NCI-H2029 treated with DMSO at 0.1 percent for 48 hours (cell line): ENCODE results near the gene GRIA3.

ENCODE experiments used
- DNase-seq: peaks from one replicate; lab custom pipeline; 2025; lab: John Stamatoyannopoulos, UW

Gene GRIA3

GRCh38 chrX:123184219-123184865 is at the start of gene GRIA3:
Gene GRIA3 (plus strand): TSS chrX:123184278. CDS start chrX:123184536, 258 bp downstream.
- no peak for DNase-seq

DNA sequence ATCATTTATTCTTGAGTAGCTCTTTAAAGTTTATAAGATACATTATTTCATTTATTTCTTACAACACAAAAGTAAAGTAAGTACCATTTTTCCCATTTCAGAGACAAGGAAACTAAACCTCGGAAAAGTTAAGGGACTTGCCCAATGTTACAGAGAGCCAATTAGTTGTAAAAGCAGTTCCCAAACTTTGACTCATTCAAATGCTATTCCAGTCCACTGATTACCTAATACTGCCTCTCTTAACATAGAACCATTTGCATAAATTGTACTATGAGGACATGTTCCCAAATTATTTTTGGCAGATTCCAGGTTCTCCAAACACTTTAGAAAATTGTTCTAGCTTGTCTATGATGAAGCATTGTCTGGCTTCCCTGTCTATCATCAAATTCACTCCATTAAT is 45.6 kb upstream of the GRIA3 start:
- DNase-seq, result no peak

GRCh38 chrX:123140454-123140853 is 43.6 kb upstream of the GRIA3 start:
- no peak for DNase-seq

DNA sequence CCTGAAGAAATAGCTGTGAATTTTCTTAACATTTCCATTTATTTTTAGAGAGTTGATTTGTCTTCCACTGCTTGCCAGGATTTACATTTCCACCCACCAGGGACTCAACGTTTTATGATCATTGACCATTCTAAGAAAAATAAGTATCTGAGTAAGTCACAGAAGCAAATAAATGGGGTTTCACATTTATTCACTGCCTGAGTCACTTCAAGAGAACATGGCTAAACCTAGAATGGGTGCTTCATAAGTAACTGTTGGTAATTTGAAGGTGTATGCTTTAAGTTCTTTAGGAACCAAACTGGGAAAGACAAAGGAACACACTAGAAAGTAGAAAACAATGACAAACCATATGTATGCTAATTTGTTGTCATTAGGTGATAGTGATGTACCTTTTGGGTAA is 43.2 kb upstream of the GRIA3 start:
- no peak for DNase-seq

DNA sequence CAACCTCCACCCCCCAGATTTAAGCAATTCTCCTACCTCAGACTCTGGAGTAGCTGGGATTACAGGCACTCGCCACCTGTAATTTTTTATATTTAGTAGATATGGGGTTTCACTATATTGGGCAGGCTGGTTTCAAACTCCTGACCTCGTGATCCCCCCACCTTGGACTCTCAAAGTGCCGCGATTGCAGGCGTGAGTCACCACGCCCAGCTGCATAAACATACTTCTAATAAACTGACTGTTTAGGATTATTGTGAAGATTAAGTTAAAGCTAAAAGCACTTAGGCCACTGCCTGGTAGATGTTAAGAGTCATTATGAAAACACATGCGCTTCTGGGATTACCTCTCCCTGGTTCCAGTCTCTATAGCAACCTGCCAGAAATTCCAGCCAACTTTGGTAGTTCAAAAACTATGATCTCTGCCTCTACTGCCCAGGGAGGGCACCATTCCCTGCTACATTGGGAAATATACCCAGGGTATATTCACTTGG is 30.2 kb upstream of the GRIA3 start:
- no peak for DNase-seq

DNA sequence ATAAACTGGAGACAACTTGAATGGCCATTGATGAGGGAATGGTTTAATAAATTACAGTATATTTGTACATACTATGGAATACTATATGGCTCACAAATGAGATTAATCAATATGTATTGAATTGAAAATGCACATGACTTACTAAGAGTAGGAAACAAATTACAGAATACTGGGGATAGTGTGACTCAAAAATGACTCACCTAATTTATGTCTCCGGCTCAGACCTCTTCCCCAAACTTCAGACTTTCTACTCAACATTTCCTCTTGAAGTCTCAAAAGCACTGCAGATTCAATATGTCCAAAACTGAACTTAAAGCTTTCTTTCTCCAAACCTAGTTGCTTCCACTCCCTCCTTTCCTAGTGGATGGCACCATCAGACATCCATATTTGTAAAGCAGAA is 28.8 kb upstream of the GRIA3 start:
- no peak for DNase-seq

- no peak for DNase-seq
These were observed 26.5 kb upstream of the GRIA3 start for GRCh38 chrX:123157586-123157985.

- no peak for DNase-seq
These were observed 24.7 kb upstream of the GRIA3 start for GRCh38 chrX:123159403-123159802.

GRCh38 chrX:123167621-123168020 is 16.5 kb upstream of the GRIA3 start:
- DNase-seq, result no peak

DNA sequence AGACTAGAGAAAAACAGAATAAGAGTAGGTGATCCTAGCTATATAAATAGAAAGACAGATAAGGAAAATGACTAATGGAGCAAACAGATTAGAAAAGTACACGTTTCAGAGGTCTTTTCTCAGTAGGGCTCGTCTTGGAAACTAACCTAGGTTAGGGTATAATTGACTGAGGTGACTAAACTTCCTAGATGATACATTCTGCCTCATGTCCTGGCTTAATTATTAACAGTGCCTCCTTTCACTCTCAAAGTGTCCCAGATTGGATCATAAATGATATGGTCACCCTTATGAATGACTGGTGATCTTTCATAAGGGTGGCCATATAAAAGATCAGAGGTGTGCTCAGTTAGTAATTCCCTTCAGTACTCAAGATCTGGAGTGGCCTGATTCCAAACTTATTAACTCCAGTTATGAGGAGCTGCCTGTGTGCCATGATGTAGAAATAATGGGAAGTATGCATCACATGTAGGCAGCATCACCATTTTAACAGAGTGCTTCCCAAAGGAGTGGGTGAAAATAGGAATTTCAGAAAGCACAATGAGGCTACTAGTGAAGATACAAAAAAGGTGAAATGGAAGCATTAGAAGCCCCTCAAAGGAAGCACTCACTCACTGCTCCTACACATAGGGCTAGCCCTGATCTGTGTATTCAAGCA is 14.7 kb upstream of the GRIA3 start:
- DNase-seq, result no peak

DNA sequence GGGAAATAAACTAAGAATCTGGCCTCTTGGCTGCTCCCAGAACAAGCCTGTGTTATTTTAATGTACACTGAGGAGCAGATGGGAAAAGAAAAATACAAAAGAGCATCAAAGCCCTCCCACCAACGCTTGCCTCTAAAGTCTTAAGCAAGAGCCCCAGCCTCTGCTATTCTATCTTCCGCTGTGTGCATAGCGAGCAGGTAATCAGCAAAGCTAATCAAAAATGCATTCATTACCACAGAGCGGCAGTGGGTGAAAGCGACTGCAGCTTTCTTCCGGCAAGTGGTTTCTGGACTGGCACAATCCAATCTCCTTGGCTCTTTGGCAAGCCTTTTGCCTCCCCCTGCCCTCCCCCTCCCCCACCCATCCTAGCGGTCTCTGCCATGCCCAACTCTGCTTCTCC is 13.5 kb upstream of the GRIA3 start:
- DNase-seq, result no peak

- DNase-seq, result no peak
These were observed 12.3 kb upstream of the GRIA3 start for GRCh38 chrX:123171781-123172180.

- DNase-seq, result no peak
These were observed 11.2 kb upstream of the GRIA3 start for GRCh38 chrX:123172869-123173268.

- DNase-seq, result no peak
These were observed 10.2 kb upstream of the GRIA3 start for GRCh38 chrX:123173833-123174232.

GRCh38 chrX:123175366-123176122 is 8.5 kb upstream of the GRIA3 start:
- no peak for DNase-seq

- no peak for DNase-seq
These were observed 2.7 kb upstream of the GRIA3 start for GRCh38 chrX:123181233-123181914.

GRCh38 chrX:123184866-123185276 is 793 bp downstream of the GRIA3 start:
- DNase-seq, result no peak

DNA sequence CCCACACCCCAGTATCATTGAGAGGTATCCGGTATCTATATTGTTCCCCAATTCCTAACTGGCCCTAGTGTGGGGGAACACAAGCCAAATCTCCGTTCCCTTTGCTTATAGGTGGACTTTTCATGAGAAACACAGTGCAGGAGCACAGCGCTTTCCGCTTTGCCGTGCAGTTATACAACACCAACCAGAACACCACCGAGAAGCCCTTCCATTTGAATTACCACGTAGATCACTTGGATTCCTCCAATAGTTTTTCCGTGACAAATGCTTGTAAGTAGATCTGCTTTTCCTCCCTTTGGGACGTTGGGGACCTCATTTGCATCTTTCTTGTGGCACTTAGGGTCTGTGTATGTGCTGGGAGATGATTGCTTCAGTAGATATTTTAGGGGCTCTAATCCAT is 1.6 kb downstream of the GRIA3 start:
- no peak for DNase-seq

DNA sequence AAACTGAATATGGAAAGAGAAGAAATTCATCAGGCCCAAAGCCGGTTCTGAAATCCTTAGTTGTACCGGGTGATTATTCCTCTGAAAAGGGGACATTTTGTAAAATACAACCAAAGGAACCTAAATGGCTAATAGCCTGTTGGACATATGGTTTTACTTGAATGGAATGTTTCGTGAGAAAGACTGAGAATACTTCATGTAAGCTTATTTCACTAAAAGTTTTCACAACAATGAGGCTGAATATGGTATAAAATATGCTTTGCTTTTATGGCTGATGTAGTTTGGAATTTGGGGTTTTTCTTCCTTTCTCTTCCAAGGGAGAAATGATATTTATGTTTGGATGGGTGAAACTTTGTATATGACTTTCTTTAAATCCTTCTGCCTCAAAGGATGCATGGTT is 2.7 kb downstream of the GRIA3 start:
- no peak for DNase-seq

- no peak for DNase-seq
These were observed 4.0 kb downstream of the GRIA3 start for GRCh38 chrX:123188081-123188480.

DNA sequence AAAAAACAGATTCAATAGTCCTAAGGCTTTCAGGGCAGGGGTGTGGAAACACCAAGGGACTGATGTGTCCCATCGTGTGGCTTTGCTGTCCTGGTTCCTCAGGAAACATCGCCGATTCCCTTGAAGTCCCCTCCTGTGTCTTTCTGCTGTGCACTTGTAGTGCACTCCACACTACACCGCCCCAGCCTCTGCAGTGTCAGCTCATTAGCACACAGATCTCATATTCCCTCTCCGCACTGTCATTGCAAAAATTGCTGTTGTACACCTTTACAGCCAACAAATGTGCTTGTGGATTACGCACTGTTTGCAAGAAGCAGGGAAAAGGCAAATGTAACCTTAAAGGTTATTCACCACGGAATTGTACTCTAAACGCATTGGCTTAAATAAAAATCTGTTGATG is 5.3 kb downstream of the GRIA3 start:
- no peak for DNase-seq

GRCh38 chrX:123190096-123190495 is 6.0 kb downstream of the GRIA3 start:
- DNase-seq, result no peak

DNA sequence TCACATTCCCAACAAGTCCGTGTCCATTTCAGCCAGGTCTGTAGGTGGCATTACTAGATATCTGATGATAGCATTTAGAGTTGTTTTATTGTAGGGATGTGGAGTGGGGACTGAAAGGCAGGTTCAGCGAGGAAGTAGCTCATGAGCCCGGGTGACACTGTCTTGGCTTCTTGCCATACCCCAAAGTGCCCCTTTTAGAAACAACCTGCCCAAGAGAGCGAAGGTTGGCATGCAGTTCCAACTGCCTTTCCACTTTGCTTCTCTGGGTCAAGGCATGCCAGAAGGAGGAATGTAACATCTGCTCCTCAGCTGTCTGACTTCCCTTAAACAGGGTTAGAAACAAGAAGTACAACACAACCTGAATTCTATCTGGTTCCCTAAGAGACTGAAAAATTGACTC is 9.0 kb downstream of the GRIA3 start:
- no peak for DNase-seq
